HEK293T (cell line): Measurements from ENCODE around the gene IKZF1.

Source experiments
- CTCF ChIA-PET: fragments of 350-600 bp; formaldehyde crosslinking; extraction: SDS; loops from one replicate; lab custom pipeline; 2021; ENCODE audit warnings: antibody characterized with exemption, inconsistent platforms; lab: Yijun Ruan, JAX
- POLR2A ChIA-PET: fragments of 350-600 bp; formaldehyde crosslinking; extraction: SDS; loops from one replicate; lab custom pipeline; 2020; ENCODE audit warnings: antibody characterized with exemption, inconsistent platforms; lab: Yijun Ruan, JAX
- DNase-seq: peaks from one replicate; pipeline ENCODE4 v3.0.0; 2012; ENCODE audit warnings: mixed read lengths; ENCODE audit errors: extremely low spot score
- ARNT ChIP-seq: fragments of 450-650 bp; IDR thresholded peaks from 2 replicates; pipeline ENCODE4 v1.6.1; 2017; ENCODE audit warnings: mild to moderate bottlenecking
- BHLHE40 ChIP-seq: fragments of 450-650 bp; IDR thresholded peaks from 2 replicates; pipeline ENCODE4 v1.6.1; 2016; ENCODE audit warnings: mild to moderate bottlenecking, moderate library complexity, borderline replicate concordance
- CTBP1 ChIP-seq: fragments of 450-650 bp; IDR thresholded peaks from 2 replicates; pipeline ENCODE4 v1.6.1; 2016; ENCODE audit warnings: borderline replicate concordance
- ELF4 ChIP-seq: fragments of 450-650 bp; IDR thresholded peaks from 2 replicates; pipeline ENCODE4 v1.6.1; 2017; ENCODE audit warnings: antibody characterized with exemption
- FOXA1 ChIP-seq: fragments of 450-650 bp; IDR thresholded peaks from 2 replicates; pipeline ENCODE4 v1.6.1; 2016; ENCODE audit warnings: mild to moderate bottlenecking
- FOXK2 ChIP-seq: fragments of 450-650 bp; IDR thresholded peaks from 2 replicates; pipeline ENCODE4 v1.6.1; 2016; ENCODE audit warnings: mild to moderate bottlenecking
- FOXM1 ChIP-seq: fragments of 450-650 bp; IDR thresholded peaks from 2 replicates; pipeline ENCODE4 v1.6.1; 2017; ENCODE audit warnings: mild to moderate bottlenecking, borderline replicate concordance
- HDGF ChIP-seq: fragments of 450-650 bp; IDR thresholded peaks from 2 replicates; pipeline ENCODE4 v1.6.1; 2017; ENCODE audit warnings: antibody characterized with exemption, borderline replicate concordance
- L3MBTL2 ChIP-seq: fragments of 450-650 bp; conservative IDR thresholded peaks from 2 replicates; pipeline ENCODE4 v1.6.1; 2016; ENCODE audit warnings: mild to moderate bottlenecking
- LEF1 ChIP-seq: fragments of 450-650 bp; IDR thresholded peaks from 2 replicates; pipeline ENCODE4 v1.6.1; 2017; ENCODE audit warnings: mild to moderate bottlenecking, borderline replicate concordance
- NFRKB ChIP-seq: fragments of 450-650 bp; IDR thresholded peaks from 2 replicates; pipeline ENCODE4 v1.6.1; 2016; ENCODE audit warnings: mild to moderate bottlenecking, moderate library complexity
- SP1 ChIP-seq: fragments of 450-650 bp; IDR thresholded peaks from 2 replicates; pipeline ENCODE4 v1.6.1; 2017
- SUZ12 ChIP-seq: fragments of 450-650 bp; IDR thresholded peaks from 2 replicates; pipeline ENCODE4 v1.6.1; 2016; ENCODE audit warnings: mild to moderate bottlenecking
- TARDBP ChIP-seq: fragments of 450-650 bp; IDR thresholded peaks from 2 replicates; pipeline ENCODE4 v1.6.1; 2016
- ZNF384 ChIP-seq: fragments of 450-650 bp; IDR thresholded peaks from 2 replicates; pipeline ENCODE4 v1.6.1; 2016
- TF ChIP-seq, protein P1 (sequence below): fragments of 450-650 bp; IDR thresholded peaks from 2 replicates; pipeline ENCODE4 v1.6.1; 2016

IKZF1 gene

DNA sequence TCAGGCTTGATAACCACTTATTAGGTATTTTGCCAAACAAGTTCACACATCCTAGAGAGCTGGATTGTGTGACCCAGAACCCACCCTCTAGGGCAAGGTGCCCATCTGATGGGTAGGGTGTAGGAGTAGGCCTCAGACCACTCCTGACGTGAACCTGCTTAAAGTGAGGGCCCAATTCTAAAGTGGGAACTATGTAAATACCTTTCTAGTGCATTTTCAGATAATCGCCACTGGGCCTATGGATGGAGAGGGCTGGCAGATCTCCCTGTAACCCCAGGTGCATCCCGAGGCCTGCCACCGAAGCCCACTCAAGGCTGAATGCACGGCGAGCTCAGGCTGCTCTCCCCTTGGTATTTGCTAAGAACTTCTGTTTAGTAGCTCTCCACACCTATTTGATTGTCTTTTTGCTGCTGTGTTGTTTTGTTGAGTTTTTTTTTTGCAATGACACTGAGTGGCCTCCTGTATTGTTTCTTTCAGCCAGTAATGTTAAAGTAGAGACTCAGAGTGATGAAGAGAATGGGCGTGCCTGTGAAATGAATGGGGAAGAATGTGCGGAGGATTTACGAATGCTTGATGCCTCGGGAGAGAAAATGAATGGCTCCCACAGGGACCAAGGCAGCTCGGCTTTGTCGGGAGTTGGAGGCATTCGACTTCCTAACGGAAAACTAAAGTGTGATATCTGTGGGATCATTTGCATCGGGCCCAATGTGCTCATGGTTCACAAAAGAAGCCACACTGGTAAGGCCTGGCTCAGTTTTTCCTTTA, 71.7 kb downstream of the IKZF1 start:
- TF ChIP-seq L3MBTL2 (no peak), ELF4 (no peak), BHLHE40 (no peak), FOXM1 (no peak), ZNF384 (no peak), NFRKB (no peak)
- DNase-seq: no peak
- CTCF ChIA-PET: no interaction called here
- POLR2A ChIA-PET: no interaction called here

DNA sequence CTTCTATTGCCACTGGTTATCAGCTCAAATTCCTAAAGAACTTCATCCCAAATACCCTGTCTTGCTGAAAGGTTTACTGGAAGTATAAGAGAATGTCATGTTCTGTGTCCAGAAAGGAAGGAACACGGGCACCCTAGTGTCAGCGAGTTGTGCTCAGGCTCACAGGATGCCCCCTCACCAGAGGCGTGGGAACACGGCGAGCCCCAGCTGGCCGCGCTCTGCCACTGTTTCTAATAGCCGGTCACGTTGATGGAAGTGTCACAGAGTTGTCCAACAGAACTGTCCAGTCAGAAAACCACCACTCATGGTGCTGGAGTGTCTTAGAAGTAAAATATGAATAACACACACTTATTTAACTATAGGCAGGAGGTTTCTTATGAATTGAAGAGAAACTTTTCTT, 72.8 kb downstream of the IKZF1 start:
- TF ChIP-seq, protein P1, sequence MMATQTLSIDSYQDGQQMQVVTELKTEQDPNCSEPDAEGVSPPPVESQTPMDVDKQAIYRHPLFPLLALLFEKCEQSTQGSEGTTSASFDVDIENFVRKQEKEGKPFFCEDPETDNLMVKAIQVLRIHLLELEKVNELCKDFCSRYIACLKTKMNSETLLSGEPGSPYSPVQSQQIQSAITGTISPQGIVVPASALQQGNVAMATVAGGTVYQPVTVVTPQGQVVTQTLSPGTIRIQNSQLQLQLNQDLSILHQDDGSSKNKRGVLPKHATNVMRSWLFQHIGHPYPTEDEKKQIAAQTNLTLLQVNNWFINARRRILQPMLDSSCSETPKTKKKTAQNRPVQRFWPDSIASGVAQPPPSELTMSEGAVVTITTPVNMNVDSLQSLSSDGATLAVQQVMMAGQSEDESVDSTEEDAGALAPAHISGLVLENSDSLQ: no peak
- TF ChIP-seq SP1 (no peak), HDGF (no peak), L3MBTL2 (no peak), ELF4 (no peak), BHLHE40 (no peak), ZNF384 (no peak)
- DNase-seq: no peak
- ChIA-PET POLR2A (no interaction called here), CTCF (no interaction called here)

DNA sequence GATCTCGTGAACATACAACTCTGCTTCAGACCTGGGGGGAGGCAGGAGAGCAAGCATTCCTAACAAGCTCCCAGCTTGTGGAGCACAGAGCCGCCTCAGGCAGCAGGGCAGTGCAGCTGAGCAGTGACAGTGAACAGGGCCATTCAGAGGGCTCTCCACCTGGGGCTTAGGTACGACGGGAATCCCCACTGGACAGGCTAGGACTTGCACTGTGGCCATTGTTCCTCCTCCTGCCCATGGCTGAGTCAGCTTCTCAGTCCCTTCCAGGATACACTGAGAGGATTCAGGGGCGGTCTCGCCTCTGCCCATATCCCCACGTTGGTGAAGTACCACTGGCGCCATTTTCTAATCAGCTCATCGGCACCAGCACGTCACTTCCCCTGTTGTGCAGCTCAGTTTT, 74.6 kb downstream of the IKZF1 start:
- ChIA-PET CTCF (no interaction called here), POLR2A (no interaction called here)
- no peak for DNase-seq
- TF ChIP-seq SP1 (no peak), BHLHE40 (no peak), HDGF (no peak), ZNF384 (no peak), ARNT (no peak), ELF4 (no peak), CTBP1 (no peak)

DNA sequence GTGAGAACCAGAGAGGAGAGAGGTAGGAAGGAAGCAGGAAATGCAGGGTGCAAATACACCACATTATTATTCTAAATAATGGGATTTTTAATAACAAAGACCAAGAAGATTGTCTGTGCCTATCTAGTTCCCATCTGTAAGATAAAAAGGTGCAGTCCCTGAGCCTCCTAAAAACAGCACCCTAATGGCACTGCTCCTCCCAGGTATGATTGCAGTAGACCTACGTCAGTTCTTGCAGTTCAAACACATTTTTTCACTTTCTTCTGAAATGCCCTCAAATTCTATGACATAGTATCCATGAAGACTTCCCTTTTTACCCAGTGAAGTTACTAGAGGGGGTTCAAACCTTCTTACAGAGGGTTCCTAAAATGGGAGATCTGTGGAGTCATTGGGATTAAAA, 75.0 kb downstream of the IKZF1 start:
- POLR2A ChIA-PET: no interaction called here
- CTCF ChIA-PET: no interaction called here
- DNase-seq: no peak
- TF ChIP-seq LEF1: no peak
- no peak for TF ChIP-seq ZNF384

DNA sequence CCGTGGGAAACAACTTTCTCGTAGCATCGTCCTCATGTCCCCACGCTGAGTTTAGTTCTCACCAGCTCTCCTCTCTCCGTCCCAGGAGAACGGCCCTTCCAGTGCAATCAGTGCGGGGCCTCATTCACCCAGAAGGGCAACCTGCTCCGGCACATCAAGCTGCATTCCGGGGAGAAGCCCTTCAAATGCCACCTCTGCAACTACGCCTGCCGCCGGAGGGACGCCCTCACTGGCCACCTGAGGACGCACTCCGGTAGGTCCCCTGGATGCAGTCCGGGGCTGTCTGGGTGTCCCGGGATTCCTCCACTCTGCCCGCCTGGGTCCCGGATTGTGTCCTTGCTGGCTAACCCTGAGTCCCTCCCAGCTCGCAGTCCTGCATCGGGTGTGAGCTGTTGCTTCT, 77.9 kb downstream of the IKZF1 start:
- CTCF ChIA-PET: no interaction called here
- DNase-seq: no peak
- POLR2A ChIA-PET: no interaction called here
- TF ChIP-seq HDGF (no peak), SUZ12 (no peak), FOXM1 (no peak), SP1 (no peak), FOXA1 (no peak), ELF4 (no peak), BHLHE40 (no peak), L3MBTL2 (no peak), LEF1 (no peak), NFRKB (no peak), CTBP1 (no peak), ARNT (no peak), FOXK2 (no peak), TARDBP (no peak), ZNF384 (no peak)
- TF ChIP-seq, protein P1: no peak

DNA sequence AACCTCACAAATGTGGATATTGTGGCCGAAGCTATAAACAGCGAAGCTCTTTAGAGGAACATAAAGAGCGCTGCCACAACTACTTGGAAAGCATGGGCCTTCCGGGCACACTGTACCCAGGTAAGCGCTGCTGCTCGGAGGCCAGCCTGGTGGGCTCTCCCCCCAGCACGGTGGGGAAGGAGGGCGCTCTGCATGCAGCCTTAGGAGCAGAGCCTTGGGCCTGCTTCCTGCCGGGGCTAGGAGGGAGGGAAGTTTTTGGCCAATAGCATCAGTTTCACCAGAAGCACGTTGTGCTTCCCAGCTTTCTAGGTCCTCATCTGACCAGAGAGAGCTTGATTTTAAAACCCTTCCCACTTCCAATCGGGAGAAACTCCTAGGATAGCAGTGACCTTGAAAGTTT, 82.8 kb downstream of the IKZF1 start:
- ChIA-PET POLR2A (no interaction called here), CTCF (no interaction called here)
- TF ChIP-seq LEF1 (no peak), HDGF (no peak), SUZ12 (no peak), BHLHE40 (no peak), ARNT (no peak), FOXA1 (no peak), FOXM1 (no peak), FOXK2 (no peak), CTBP1 (no peak), SP1 (no peak)
- TF ChIP-seq, protein P1: no peak
- DNase-seq: no peak

DNA sequence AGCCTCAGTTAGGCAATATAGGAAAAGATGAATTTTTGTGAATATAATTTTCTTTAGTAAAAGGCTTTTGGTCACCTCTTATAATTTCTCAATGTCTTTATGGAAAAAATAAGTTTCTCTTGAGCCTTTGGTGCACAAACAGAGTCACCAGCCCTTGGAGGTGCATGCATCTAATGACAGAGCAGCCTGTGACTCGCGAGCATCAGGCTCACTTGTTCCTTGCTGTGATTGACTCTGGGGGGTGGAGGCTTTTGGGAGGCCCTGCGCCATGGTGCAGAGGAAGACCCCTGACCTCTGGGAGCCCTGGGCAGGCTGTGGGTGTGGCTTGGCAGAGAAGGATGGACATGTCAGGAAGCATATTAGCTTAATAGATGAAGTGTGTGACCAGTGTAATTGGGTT, 85.4 kb downstream of the IKZF1 start:
- TF ChIP-seq L3MBTL2: no peak
- TF ChIP-seq BHLHE40: no peak
- no peak for TF ChIP-seq FOXA1
- no peak for TF ChIP-seq TARDBP
- TF ChIP-seq NFRKB: no peak
- ChIA-PET CTCF (no interaction called here), POLR2A (no interaction called here)
- DNase-seq: no peak
